T-helper 22 cell (primary cell): Measurements from ENCODE around the gene NSRP1.
"Not testable (repeated sequence)": the region's sequence is repeated elsewhere in the genome, so short reads cannot be mapped to it uniquely, and the experiment has no call there.

Experiments
- DNase-seq: peaks from one replicate; pipeline ENCODE4 v3.0.0-alpha.2; 2020; ENCODE audit warnings: low read depth

Gene NSRP1

GRCh38 chr17:30186761-30187160 lies 70.1 kb downstream of the NSRP1 start:
- DNase-seq: no peak

DNA sequence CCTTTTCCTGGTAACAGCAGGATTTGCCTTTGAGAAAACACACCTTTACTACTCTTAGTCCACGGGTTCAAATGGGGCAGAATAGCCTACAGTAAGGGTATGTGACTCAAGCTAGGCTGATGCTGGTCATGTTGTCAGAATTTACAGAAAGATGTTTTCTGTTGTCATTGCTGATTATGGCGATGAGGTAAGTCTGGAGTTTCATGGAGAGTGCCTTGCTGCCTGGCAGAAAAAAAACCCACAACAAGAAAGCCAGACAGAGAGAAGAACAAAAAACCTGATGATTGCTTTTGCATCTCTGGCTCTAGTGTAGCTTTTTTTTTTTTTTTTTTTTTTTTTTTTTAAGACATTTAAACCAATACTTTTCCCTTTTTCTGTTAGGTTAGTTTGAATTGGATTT lies 71.0 kb downstream of the NSRP1 start:
- no peak for DNase-seq

DNA sequence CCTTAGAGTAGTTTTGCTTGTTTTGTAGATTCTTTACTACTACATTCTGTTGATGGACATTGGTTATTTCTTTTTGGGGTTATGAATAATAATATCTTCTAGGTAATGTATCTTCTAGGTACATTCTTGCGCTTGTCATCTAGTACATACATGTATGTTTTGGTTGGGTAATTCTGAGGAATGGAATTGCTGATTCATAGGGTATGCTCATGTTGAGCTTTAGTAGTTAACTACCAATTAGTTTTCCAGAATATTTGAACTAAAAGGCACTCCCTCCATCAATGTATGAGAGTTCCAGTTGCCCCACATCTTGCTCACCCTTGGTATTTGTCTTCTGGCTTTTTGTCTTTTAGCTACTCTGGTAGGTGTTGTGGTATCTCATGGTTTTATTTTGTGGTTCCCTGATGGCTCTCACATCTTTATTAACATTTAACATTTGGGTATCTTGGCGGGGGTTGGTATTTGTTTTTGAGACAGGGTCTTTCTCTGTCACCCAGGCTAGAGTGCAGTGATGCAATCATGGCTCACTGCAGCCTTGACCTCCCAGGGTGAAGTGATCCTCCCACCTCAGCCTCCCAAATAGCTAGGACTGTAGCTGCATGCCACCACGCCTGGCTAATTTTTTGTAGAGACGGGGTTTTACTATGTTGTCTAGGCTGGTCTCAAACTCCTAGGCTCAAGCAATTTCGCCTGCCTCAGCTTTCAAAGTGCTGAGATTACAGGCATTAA lies 71.8 kb downstream of the NSRP1 start:
- no peak for DNase-seq

DNA sequence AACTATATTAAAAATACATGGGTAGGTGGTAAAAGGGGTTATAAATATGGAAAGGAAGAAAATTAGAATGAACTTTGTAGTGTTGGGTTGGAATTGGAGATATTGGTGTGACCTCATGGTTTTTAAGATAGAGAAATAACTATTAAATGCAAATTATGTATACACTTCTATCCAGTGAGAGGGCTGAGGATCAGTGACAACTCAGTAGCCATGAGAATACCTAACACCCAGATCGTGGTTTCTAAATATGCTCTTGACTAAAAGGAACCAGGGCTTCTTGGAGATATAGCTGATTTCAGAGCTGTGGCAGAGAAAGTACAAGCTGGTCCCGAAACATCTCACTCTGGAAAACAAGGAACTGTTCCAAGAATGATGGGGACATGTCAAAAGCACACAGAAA lies 74.5 kb downstream of the NSRP1 start:
- no peak for DNase-seq

- no peak for DNase-seq
Measured at GRCh38 chr17:30196504-30196903, 79.9 kb downstream of the NSRP1 start.

GRCh38 chr17:30197416-30197815 lies 80.8 kb downstream of the NSRP1 start:
- DNase-seq: no peak

- no peak for DNase-seq
Measured at GRCh38 chr17:30199600-30199999, 83.0 kb downstream of the NSRP1 start.

- DNase-seq: no peak
Measured at GRCh38 chr17:30200106-30200505, 83.5 kb downstream of the NSRP1 start.

GRCh38 chr17:30200656-30201055 lies 84.0 kb downstream of the NSRP1 start:
- not testable (repeated sequence) for DNase-seq

DNA sequence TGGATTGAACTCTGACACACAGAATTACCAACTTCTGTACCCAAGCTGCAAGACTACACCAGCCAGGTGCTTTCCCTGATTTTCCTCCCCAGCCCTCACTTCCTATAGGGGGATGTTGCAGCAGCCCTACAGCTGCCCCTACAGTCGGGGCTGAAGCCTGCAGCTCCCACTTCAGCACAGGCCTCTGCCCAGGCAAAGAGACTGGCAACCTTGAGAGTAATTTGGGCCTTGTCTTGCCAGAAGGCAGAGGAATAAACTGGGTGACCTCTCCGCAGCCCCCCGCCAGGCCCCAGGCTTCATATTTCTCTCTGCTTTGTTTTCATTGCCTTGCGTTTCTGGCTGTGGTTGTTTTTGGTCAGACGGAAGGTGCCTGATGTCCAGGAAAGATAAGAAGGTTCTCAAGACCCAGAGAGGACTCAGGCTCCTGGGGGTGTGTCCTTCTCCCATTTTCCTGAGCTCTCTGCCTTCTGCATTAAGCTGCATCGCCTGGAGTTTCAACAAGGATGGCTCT lies 86.9 kb downstream of the NSRP1 start:
- DNase-seq: no peak

GRCh38 chr17:30207655-30208054 lies 91.0 kb downstream of the NSRP1 start:
- no peak for DNase-seq

GRCh38 chr17:30208214-30208613 lies 91.6 kb downstream of the NSRP1 start:
- DNase-seq: no peak

DNA sequence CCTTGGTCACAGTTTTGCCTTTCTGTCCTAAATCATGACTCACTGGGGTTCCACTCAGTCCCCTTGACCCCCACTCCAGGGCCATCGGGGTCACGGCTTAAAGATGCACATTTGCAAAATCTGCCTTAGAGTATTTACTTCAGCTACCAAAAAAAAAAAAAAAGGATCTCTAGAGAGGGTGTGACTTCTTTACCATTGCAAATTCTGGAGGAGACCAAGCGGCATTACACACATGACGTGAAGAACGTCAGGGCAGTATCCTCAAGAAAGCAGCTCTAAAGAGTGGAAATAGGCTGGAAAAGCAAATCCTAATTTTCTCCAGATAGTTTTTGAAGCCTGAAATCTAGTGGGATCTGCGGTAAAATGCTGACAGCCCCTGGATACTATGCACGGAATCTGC lies 93.3 kb downstream of the NSRP1 start:
- DNase-seq: no peak

DNA sequence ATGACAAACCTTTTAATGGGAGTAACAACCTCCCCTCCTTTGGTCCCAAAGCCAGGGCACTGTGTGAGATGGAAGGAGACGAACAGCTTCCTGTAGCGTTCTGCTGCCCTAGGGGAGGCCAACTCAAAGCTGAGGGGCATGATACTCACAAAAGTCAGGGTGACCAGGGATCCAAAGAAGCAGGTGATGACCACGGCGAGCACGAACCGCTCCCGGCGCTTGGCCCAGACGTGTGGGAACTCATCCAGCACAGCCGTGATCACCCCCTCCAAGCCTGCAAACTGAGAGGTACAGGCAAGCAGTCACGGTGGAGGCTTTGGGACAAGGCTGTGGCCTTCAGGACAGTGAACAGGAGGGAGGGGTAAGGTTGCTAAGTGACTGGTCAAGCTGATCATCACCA lies 93.8 kb downstream of the NSRP1 start:
- no peak for DNase-seq

DNA sequence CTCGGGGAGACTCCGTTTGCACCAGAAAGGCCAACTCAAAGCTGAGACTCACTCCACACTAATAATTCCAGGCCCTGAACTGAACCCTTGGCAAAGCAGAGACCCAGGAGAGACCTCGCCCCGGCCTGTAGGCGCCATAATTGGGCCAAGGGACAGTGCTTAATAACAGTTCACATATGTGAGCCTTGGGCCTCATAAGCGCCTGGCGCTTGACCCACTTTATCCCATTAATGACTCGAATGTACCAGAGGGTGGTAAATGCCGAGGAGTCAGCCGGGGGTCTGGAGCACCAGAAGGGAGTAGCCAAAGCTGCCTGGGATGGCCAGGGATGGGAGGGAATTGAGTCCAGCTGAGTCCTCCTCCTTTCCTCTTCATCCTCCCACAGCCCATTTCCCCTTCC lies 94.3 kb downstream of the NSRP1 start:
- DNase-seq: no peak

GRCh38 chr17:30211371-30211770 lies 94.8 kb downstream of the NSRP1 start:
- no peak for DNase-seq

DNA sequence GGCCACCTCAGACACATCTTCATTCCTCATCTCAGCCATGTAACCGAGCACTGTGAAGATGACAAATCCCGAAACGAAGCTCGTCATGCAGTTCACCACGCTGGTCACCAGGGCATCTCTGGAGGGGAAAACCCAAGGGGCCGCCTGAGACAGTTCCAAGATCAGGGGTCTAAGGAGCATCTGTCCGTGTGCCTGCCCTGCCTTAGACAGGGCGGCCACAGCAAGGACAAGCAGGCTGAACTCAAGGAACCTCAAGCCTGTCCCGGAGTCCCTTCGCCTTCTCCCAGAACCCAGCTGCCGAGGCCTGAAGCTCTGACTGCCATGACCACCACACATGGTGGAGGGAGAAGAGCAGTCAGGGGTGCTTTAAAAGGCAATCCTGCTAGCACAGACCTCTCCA lies 96.1 kb downstream of the NSRP1 start:
- DNase-seq: no peak

DNA sequence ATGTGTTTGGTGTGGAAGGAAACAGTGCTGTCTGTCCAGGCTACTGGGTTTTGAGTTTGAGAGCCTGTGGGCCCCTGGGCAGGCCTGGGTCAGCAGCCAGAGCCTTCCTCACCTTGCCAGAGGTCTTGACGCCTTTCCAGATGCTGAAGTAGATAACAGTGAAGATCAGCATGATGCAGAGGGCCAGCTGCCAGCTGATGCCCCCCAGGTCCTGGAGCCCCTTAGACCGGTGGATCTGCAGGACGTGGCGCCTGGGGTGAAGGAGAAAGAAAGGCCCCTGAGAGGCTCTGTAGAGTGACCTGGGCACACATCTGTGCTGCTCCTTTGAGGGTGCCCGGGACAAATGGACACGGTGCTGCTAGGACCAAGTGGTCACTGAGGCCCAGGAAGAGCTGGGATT lies 100.4 kb downstream of the NSRP1 start:
- no peak for DNase-seq

- DNase-seq: no peak
Measured at GRCh38 chr17:30217746-30218245, 101.2 kb downstream of the NSRP1 start.

DNA sequence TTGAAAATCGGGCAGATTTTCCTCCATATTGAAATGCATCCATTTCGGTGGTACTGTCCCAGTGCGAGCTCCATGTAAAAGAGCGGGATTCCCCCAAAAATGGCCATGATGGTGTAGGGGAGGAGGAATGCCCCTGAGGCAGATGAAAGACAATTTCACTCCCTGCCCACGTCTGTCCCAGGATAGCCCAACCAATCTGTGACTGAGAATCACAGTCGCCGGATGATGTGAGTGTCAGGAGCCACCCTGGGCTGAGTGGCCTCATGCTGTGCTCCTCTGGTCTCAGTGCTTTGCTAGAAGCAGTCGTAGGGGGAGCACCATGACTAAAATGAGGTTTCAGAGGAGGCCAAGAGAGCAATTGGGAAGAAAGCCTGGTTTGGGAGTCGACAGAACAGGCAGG lies 102.2 kb downstream of the NSRP1 start:
- no peak for DNase-seq

DNA sequence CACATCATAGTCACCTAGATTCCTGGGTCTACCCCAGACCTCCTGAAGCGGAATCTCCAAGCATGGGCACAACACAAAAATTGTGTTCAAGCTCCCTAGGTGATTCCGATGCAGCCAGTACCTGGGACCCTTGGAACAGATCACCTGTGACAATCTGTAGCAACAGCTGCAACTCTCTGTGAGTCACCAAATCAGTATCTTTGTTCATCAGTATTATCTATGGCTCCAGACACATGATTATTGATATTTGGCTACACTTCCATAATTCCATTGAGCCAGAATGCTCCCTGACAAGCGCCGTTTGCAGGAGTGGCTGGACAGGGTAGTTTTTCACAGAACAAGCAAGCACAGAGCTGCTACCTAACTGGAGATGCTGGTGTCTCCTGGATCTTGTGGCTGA lies 102.7 kb downstream of the NSRP1 start:
- no peak for DNase-seq

DNA sequence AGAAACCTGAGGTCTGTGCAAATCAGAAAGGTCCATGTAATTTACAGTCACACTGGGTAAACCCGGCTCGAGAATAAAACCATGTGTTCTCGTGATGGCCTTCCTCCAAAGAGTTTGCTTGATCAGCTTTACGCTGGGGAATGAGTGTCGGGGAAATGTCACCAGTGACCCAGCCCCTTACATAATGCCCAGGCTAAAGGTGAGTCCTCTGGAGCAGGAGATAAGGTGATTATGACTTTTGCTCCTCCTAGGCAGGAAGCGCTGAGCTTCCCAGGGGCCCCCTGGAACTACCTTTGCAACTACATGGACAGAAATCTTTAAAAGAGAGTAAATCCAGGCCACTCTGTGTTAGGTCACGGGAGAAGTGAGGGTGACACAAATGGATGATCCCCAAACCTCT lies 103.2 kb downstream of the NSRP1 start:
- no peak for DNase-seq

DNA sequence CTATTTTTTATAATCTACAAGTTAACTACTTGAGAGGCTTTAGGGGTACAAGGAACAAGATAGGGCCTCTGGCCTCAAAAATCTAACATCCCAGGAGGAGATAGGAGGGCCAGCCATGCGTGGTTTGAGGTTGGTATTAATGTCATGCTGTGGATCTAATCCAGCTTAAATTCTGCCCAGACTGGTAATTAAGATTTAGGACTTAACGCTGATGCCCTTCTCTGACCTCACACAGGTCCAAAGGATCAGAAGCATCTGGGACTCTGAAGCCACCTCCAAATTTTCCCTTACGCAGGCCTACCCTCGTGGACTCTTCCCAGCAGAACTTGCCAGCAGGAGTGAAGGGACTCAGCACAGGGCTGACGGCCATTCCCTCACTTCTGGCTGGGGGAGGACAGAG lies 103.8 kb downstream of the NSRP1 start:
- DNase-seq: no peak

DNA sequence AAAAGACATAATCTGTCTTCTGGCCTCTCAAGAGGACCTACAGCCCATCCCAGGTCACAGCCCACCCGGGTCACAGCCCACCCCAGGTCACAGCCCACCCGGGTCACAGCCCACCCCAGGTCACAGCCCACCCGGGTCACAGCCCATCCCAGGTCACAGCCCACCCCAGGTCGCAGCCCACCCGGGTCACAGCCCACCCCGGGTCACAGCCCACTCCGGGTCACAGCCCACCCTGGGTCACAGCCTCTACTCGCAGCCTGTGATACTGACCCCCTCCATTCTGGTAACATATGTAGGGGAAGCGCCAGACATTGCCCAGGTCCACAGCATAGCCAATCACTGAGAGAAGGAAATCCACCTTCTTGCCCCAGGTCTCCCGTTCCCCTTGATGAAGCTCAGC lies 104.7 kb downstream of the NSRP1 start:
- DNase-seq: no peak
